GM12891 (cell line): Measurements from ENCODE around the gene IL17RD.

Source experiments
- POLR2A ChIP-seq: IDR thresholded peaks from 2 replicates; pipeline ENCODE4 v1.6.1; 2011; ENCODE audit warnings: low read depth, low read length, control low read depth
- POLR2AphosphoS5 ChIP-seq: IDR thresholded peaks from 2 replicates; pipeline ENCODE4 v1.6.1; 2011; ENCODE audit warnings: low read depth, low read length, control low read depth

DNA sequence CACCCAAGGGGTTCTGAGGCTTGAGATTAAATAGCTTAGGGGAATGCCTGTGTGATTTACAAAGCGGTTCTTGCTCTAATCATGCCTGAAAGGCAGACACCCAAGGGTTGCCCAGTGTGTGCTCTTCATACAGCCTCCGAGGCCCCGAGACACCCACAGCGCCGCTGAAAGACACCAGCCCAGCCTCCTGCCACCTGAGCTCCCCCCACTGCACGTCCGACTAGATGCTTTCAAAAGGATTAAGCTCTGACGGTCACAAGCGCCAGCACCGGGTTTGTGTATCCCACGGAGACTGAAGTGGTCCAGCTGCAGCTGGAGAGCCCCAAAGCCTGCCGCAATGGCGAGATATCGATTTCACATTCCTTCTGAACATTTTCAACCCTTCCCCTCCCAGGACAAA is 54.4 kb downstream of the IL17RD start:
- TF ChIP-seq POLR2A = no peak
- TF ChIP-seq POLR2AphosphoS5 = no peak
